ENCODE measurements around the gene ANKMY1.

The ANKMY1 gene

GRCh38 chr2:240443891-240444301 is 113.9 kb downstream of the ANKMY1 start:
- no peak for DNase-seq

- no peak for DNase-seq
Observed at GRCh38 chr2:240442891-240443715, 114.7 kb downstream of the ANKMY1 start.

- DNase-seq, result no peak
Observed at GRCh38 chr2:240441993-240442411, 115.8 kb downstream of the ANKMY1 start.

- no peak for DNase-seq
Observed at GRCh38 chr2:240441326-240441992, 116.3 kb downstream of the ANKMY1 start.

GRCh38 chr2:240440704-240441320 is 117.0 kb downstream of the ANKMY1 start:
- DNase-seq, result no peak

GRCh38 chr2:240440251-240440650 is 117.5 kb downstream of the ANKMY1 start:
- no peak for DNase-seq

GRCh38 chr2:240439698-240440151 is 118.1 kb downstream of the ANKMY1 start:
- no peak for DNase-seq

GRCh38 chr2:240438810-240439697 is 118.7 kb downstream of the ANKMY1 start:
- DNase-seq, result no peak

GRCh38 chr2:240437861-240438809 is 119.7 kb downstream of the ANKMY1 start:
- peak; percentile 72 for DNase-seq

- no peak for DNase-seq
Observed at GRCh38 chr2:240437551-240437860, 120.3 kb downstream of the ANKMY1 start.

- DNase-seq, result peak; percentile 32
Observed at GRCh38 chr2:240436683-240437550, 120.9 kb downstream of the ANKMY1 start.

- no peak for DNase-seq
Observed at GRCh38 chr2:240435948-240436682, 121.7 kb downstream of the ANKMY1 start.

- DNase-seq, result peak; percentile 86
Observed at GRCh38 chr2:240435457-240435947, 122.3 kb downstream of the ANKMY1 start, which contains the start of gene GPC1. Gene GPC1, plus strand, starts transcription at chr2:240435663. Its CDS starts 256 bp downstream, at chr2:240435919.

GRCh38 chr2:240434728-240435456 is 122.9 kb downstream of the ANKMY1 start:
- DNase-seq, result peak; percentile 94

GRCh38 chr2:240433973-240434727 is 123.6 kb downstream of the ANKMY1 start:
- no peak for DNase-seq

- no peak for DNase-seq
Observed at GRCh38 chr2:240432820-240433801, 124.7 kb downstream of the ANKMY1 start.

GRCh38 chr2:240432430-240432819 is 125.4 kb downstream of the ANKMY1 start:
- no peak for DNase-seq

All from RPMI8226 (cell line).